Upper lobe of left lung (tissue), 6 donors: ENCODE results near the gene JAM3. TPM values are rescaled to one million over a fixed set of nuclear protein-coding genes. Genes with fewer than 3 reads are reported as not detected.

Experiments
- ATAC-seq, 2 donors: fragments of 200-7000 bp; cut with Tn5 transposase; one replicate each; pipeline ENCODE4 v1.9.1; 2022; ENCODE audit warnings: mild to moderate bottlenecking in 2 of 2, moderate library complexity in 2 of 2; ENCODE audit not compliant: low FRiP score in 2 of 2
- DNase-seq, 2 donors: peaks; one replicate each; pipeline ENCODE4 v3.0.0-alpha.2; 2019 to 2020
- H3K27ac ChIP-seq, 4 donors: fragments of 200-600 bp; sonication (generic); one replicate each; pipeline ENCODE4 v1.5.1; 2016 to 2019
- H3K27me3 ChIP-seq, 4 donors: fragments of 200-600 bp; sonication (generic); one replicate each; pipeline ENCODE4 v1.5.1; 2017 to 2019
- H3K36me3 ChIP-seq, 4 donors: fragments of 200-600 bp; sonication (generic); one replicate each; pipeline ENCODE4 v1.5.1; 2016 to 2019
- H3K4me1 ChIP-seq, 4 donors: fragments of 200-600 bp; sonication (generic); one replicate each; pipeline ENCODE4 v1.5.1; 2018 to 2019
- H3K4me3 ChIP-seq, 4 donors: fragments of 200-600 bp; sonication (generic); one replicate each; pipeline ENCODE4 v1.5.1; 2017 to 2019; ENCODE audit warnings: mild to moderate bottlenecking in 2 of 4, moderate library complexity in 1 of 4
- H3K9me3 ChIP-seq, 4 donors: fragments of 200-600 bp; sonication (generic); one replicate each; pipeline ENCODE4 v1.5.1; 2018 to 2019
- EP300 ChIP-seq, 4 donors: sonication (generic); formaldehyde crosslinking; IDR thresholded peaks; one replicate each; pipeline ENCODE4 v1.5.1; 2017; ENCODE audit warnings: antibody characterized with exemption in 4 of 4, control low read depth in 2 of 4
- POLR2A ChIP-seq, 4 donors: fragments of 450-650 bp; IDR thresholded peaks; one replicate each; pipeline ENCODE4 v1.5.1; 2016 to 2017; ENCODE audit warnings: antibody characterized with exemption in 4 of 4, mild to moderate bottlenecking in 2 of 4
- POLR2AphosphoS5 ChIP-seq, 2 donors: sonication (generic); formaldehyde crosslinking; IDR thresholded peaks; one replicate each; pipeline ENCODE4 v1.5.1; 2017; ENCODE audit warnings: antibody characterized with exemption in 2 of 2
- WGBS, 2 donors: methylation state at CpG; one replicate each; pipeline ENCODE4 v1.1.5; 2017 to 2018; 5-methylcytosine and 5-hydroxymethylcytosine counted together
- total RNA-seq, 6 donors: library from RNA; depleted of rRNA in 4 of 6; stranded (reverse); fragments of >200 nt in 4 of 6; gene quantifications; one replicate each; pipeline versions ENCODE4 v1.1.0 to v1.2.1, GENCODE V29; 2016 to 2021
- TF ChIP-seq, protein P1 (sequence below), 6 experiments: fragments of 450-650 bp in 4 of 6; fragments of 200-600 bp in 2 of 6; sonication (generic) in 2 of 6; IDR thresholded peaks; one replicate each; pipeline ENCODE4 v1.5.1; 2016 to 2019; ENCODE audit warnings: antibody characterized with exemption in 6 of 6
- donor health status: DM: no; HTN: no; CAD: no; lungs with moderate emphysema.
- donor health status: DM: no; HTN: yes; CAD: no; lungs with severe emphysema.

Gene JAM3
- total RNA-seq, 6 donors from 2014 or later, result 8.4 to 36.6 (median 18.6) TPM

GRCh38 chr11:134038897-134039470, 29.9 kb upstream of the JAM3 start:
- 59 to 77% methylated on average over 6 to 10 of the region's 10 CpGs for WGBS, 2 donors
- no peaks in the 10 kb centered on the region for H3K27me3 ChIP-seq
- no peak overlapping the region for H3K4me3 ChIP-seq
- DNase-seq (no peak), ATAC-seq (no peak)
- H3K9me3 ChIP-seq, result no peaks in the 10 kb centered on the region
- H3K27ac ChIP-seq, result no peak overlapping the region
- no peaks in the 10 kb centered on the region for H3K36me3 ChIP-seq
- TF ChIP-seq POLR2AphosphoS5 (IDR thresholded peaks at IDR 0.05), result no peak
- TF ChIP-seq EP300 (IDR thresholded peaks at IDR 0.05), result no peak
- TF ChIP-seq, protein P1, sequence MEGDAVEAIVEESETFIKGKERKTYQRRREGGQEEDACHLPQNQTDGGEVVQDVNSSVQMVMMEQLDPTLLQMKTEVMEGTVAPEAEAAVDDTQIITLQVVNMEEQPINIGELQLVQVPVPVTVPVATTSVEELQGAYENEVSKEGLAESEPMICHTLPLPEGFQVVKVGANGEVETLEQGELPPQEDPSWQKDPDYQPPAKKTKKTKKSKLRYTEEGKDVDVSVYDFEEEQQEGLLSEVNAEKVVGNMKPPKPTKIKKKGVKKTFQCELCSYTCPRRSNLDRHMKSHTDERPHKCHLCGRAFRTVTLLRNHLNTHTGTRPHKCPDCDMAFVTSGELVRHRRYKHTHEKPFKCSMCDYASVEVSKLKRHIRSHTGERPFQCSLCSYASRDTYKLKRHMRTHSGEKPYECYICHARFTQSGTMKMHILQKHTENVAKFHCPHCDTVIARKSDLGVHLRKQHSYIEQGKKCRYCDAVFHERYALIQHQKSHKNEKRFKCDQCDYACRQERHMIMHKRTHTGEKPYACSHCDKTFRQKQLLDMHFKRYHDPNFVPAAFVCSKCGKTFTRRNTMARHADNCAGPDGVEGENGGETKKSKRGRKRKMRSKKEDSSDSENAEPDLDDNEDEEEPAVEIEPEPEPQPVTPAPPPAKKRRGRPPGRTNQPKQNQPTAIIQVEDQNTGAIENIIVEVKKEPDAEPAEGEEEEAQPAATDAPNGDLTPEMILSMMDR (IDR thresholded peaks at IDR 0.05), result no peak
- TF ChIP-seq POLR2A (IDR thresholded peaks at IDR 0.05), result no peak
- H3K4me1 ChIP-seq, result peaks cover 13 to 34% (median 24%) of the 10 kb centered on the region in 4 donors

- DNase-seq, result no peak
- TF ChIP-seq POLR2AphosphoS5 (IDR thresholded peaks at IDR 0.05) (no peak), EP300 (IDR thresholded peaks at IDR 0.05) (no peak), POLR2A (IDR thresholded peaks at IDR 0.05) (no peak)
- TF ChIP-seq, protein P1 (IDR thresholded peaks at IDR 0.05), result no peak
- H3K27me3 ChIP-seq, result no peaks in the 10 kb centered on the region
- WGBS, 2 donors, result 88% methylated on average over 16 to 18 of the region's 18 CpGs
- no peaks in the 10 kb centered on the region for H3K9me3 ChIP-seq
- H3K36me3 ChIP-seq, result no peaks in the 10 kb centered on the region
- no peak for ATAC-seq
- H3K4me3 ChIP-seq, result no peak overlapping the region
- H3K27ac ChIP-seq, result no peak overlapping the region
- peaks cover 9 to 26% (median 17%) of the 10 kb centered on the region in 4 donors for H3K4me1 ChIP-seq
Measured at GRCh38 chr11:134039726-134040385, 29.0 kb upstream of the JAM3 start.

DNA sequence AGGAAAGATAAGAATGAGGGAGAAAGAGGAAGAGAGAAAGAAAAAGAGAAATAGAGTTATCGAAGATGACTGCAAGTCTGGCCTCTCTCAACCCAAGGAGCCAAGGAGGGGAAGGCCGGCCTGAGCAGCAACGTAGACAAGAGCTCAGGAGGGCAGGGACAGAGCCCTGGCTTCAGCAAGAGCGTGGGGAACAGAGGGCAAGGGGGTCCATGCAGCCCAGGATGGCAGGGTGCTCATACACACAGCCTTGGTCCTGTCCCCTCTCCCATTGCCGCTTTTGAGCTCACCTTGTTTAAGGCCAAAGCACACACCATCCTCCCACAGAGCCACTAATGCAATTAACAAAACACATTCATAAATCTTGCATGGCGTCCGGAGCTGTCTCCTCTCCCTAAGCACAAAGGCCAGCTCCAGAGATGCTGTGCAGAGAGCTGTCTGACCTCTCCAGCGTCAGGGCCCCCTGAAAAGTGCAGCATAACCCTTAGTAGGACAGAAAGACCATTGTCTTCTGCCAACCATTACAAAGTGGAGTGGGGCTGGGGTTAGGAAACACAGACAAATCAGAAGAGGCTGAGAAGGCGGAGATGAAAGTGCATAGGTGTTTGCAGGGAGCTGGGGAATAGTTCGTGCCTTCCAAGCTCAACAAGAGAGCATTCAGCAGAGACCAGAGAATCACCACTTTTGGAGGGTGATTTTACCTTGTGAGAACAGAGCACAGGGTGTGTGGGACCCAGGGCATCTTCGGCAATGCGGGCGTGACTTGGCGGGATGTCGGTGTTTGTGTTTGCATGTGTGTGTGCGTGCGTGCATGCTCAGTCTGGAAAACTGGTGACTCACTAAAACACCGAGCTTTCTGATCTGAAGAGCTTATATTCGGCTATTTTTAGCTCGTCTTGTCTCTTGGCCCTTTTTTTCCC, 28.2 kb upstream of the JAM3 start:
- ATAC-seq, result no peak
- 82% methylated on average over 16 to 20 of the region's 20 CpGs for WGBS, 2 donors
- Histone ChIP-seq H3K27me3 (no peaks in the 10 kb centered on the region), H3K9me3 (no peaks in the 10 kb centered on the region), H3K4me3 (no peak overlapping the region), H3K4me1 (peaks cover 9 to 23% (median 17%) of the 10 kb centered on the region in 4 donors), H3K36me3 (no peaks in the 10 kb centered on the region), H3K27ac (no peak overlapping the region)
- no peak for TF ChIP-seq POLR2AphosphoS5 (IDR thresholded peaks at IDR 0.05)
- no peak for TF ChIP-seq EP300 (IDR thresholded peaks at IDR 0.05)
- TF ChIP-seq POLR2A (IDR thresholded peaks at IDR 0.05), result no peak
- TF ChIP-seq, protein P1 (IDR thresholded peaks at IDR 0.05), result no peak
- DNase-seq, result no peak

DNA sequence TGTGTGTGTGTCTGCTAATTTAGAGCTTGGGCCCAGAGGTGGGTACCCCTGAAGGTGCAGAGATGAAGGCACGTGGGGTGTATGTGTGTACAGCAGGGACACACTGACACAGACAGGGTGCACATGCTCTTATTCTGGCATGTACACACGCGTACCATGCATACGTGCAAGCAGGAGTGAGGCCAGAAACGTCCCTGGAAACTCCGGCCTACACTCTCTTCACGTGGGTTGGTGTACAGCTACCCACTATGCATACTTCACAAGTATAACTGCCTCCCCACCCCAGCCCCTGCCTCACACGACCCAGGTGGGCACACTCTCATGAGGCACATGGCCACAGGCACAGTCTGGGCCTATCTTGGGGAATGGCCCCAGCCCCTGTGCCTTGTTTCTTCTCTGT, 27.5 kb upstream of the JAM3 start:
- Histone ChIP-seq H3K27me3 (no peaks in the 10 kb centered on the region), H3K27ac (no peak overlapping the region), H3K4me1 (peaks cover 9 to 20% (median 17%) of the 10 kb centered on the region in 4 donors), H3K36me3 (no peaks in the 10 kb centered on the region), H3K9me3 (no peaks in the 10 kb centered on the region), H3K4me3 (no peak overlapping the region)
- DNase-seq (no peak), ATAC-seq (no peak)
- TF ChIP-seq POLR2AphosphoS5 (IDR thresholded peaks at IDR 0.05), result no peak
- TF ChIP-seq EP300 (IDR thresholded peaks at IDR 0.05), result no peak
- no peak for TF ChIP-seq POLR2A (IDR thresholded peaks at IDR 0.05)
- TF ChIP-seq, protein P1 (IDR thresholded peaks at IDR 0.05), result no peak
- 79 to 90% methylated on average over 8 of the region's 8 CpGs for WGBS, 2 donors
